22Rv1 (cell line): ENCODE results near the gene ATP8B2.

Source experiments
- H3K27ac ChIP-seq: fragments of 450-650 bp; 2 replicates; pipeline ENCODE4 v1.5.1; 2017
- ZFX ChIP-seq: fragments of 450-650 bp; IDR thresholded peaks from 2 replicates; pipeline ENCODE4 v1.6.1; 2017; ENCODE audit warnings: antibody characterized with exemption, borderline replicate concordance
- TF ChIP-seq, protein P1 (sequence below): fragments of 450-650 bp; IDR thresholded peaks from 2 replicates; pipeline ENCODE4 v1.5.1; 2017; ENCODE audit warnings: mild to moderate bottlenecking

Gene ATP8B2

DNA sequence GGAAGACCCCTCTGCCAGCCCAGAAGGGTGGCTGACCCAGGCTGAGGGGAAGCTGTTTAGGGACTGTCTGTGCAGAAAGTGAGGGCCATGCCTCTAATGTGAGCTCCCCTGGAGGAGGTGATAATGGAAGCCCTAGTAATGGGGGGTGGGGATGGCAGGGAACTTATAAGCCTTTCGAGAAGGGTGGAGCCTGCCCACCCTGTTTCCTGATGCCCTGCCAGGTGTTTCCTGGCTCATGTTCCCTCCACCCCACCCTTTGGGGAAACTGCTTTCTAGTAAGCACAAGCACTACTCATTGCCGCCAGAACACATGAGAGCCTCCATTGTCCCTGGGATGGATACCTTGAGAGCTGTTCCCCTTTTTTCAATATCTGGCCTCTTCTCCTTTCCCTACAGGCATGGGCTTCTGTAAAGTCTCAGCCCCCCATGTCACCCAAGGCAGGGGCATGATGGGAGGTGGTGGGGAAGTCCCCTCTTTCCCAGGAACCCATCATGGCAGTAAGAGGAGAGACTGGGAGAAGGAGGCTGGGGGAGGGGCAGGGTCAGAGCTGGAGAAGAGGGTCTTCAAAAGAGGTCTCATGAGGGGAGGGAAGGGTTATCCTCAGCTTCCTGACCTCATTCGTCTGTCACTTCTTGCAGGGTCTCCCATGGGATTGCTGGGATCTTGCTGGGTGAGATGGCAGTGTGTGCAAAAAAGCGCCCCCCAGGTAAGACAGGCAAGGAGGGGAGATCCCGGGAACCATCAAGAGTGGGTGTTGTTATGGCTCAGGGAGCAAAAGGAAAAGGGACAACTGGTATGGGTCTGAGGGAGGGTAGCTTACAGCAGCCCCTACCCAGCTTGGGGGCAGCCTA lies 2.4 kb downstream of the ATP8B2 start:
- TF ChIP-seq, protein P1, sequence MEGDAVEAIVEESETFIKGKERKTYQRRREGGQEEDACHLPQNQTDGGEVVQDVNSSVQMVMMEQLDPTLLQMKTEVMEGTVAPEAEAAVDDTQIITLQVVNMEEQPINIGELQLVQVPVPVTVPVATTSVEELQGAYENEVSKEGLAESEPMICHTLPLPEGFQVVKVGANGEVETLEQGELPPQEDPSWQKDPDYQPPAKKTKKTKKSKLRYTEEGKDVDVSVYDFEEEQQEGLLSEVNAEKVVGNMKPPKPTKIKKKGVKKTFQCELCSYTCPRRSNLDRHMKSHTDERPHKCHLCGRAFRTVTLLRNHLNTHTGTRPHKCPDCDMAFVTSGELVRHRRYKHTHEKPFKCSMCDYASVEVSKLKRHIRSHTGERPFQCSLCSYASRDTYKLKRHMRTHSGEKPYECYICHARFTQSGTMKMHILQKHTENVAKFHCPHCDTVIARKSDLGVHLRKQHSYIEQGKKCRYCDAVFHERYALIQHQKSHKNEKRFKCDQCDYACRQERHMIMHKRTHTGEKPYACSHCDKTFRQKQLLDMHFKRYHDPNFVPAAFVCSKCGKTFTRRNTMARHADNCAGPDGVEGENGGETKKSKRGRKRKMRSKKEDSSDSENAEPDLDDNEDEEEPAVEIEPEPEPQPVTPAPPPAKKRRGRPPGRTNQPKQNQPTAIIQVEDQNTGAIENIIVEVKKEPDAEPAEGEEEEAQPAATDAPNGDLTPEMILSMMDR = no peak
- no peak for TF ChIP-seq ZFX
- peak overlapping the region; percentile 82 for H3K27ac ChIP-seq

DNA sequence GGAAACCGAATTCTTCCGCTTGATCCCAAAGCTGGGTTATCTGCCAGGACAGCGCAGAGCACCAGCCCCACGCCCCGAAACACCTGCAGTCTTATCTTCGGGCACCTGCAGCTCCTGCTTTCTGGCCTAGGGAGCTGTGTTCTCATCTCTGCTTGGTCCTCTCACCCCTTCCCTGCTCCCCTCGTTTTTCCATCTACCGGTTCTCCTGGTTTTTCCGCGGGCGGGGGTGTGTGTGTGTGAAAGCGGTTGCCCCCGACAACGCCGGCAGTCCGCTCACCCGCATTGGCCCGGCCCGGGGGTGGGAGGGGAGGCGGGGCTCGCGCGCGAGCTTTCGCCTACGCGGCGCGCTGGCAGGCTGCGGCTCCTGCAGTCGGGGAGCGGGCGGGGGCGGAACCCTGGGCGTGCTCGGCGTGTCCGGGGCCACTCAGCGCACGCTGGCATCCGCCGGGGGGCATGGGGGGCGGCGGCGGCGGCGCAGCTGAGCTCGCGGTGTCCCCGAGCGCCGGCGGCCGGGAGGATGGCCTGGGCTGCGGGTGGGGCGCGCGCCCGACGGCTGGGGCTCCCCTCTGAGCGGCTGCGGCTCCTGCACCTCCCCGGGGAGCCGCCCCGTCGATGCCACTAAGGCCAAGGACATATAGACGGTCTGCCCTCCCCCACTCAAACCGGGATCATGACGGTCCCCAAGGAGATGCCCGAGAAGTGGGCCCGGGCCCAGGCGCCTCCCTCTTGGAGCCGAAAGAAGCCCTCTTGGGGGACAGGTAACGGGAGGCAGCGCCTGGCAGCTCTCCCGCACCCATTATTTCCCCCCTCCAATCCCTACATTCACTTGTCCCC lies 3.2 kb downstream of the ATP8B2 start:
- peak overlapping the region; percentile 82; the same call in 1 of the 2 replicates for H3K27ac ChIP-seq
- TF ChIP-seq ZFX = no peak
- TF ChIP-seq, protein P1 = no peak

DNA sequence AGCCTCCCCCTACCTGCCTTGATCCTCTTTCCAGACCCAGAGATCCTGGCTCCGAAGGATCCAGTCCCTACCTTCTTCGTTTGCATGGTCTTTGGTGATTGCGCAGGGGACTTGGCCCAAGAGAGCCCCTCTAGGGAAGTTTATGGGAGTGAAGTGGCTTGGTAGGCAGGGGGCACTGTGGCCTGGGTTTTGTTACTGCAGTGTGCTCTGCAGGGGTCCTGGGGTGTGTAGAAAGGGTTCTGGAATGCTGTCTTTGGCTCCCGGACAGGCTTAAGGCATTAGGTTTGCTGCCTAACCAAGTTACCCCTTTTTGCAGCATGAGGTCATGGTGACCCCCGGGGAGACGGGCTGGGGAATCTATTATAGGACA lies 3.8 kb downstream of the ATP8B2 start:
- H3K27ac ChIP-seq = peak overlapping the region; percentile 82; the same call in 1 of the 2 replicates
- TF ChIP-seq, protein P1 = peak; percentile 37
- TF ChIP-seq ZFX = no peak

DNA sequence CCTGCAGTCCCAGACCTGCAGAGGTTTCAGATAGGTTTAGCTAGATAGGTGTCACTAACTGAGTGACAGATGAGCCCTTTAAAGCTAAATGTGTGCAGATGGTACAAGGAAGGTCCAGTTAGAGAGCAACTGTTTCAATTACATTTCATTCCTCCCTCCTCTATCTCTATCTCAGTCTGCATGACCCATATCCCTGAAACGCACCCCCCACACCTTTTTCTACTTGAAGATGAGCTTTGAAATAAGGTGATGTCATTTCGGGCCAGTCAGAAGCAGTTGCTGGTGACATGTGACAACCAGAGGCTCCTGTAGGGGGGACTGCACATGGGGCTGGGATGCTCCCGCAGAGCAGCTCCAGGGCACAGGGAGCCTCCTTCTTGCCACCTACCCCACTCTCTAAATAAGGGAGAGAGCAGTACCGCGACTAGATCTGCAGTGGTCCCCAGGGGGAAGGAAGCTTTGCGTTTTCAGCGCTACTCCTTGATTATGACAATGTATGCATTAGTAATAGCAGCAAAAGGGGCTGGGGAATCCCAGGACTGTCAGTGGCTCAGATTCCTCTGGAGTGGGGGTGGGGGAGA lies 4.3 kb downstream of the ATP8B2 start:
- H3K27ac ChIP-seq = peak overlapping the region; percentile 82; the same call in 1 of the 2 replicates
- TF ChIP-seq ZFX = no peak
- TF ChIP-seq, protein P1 = no peak

DNA sequence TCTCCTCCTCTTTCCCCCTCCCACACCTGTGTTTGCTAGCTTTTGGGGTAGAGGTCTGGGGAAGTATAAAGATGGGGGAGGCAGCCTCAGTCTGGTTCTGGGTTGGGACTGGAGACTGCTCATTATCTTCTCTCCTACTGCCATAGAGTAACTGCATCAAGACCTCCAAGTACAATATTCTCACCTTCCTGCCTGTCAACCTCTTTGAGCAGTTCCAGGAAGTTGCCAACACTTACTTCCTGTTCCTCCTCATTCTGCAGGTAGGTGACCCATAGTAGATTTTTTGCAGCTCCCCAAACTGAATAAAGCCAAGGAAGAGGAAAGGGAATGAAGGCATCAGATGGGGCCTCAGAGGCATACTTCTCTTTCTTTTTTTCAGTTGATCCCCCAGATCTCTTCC lies 5.3 kb downstream of the ATP8B2 start:
- no peak overlapping the region for H3K27ac ChIP-seq
- TF ChIP-seq, protein P1 = no peak
- TF ChIP-seq ZFX = no peak

DNA sequence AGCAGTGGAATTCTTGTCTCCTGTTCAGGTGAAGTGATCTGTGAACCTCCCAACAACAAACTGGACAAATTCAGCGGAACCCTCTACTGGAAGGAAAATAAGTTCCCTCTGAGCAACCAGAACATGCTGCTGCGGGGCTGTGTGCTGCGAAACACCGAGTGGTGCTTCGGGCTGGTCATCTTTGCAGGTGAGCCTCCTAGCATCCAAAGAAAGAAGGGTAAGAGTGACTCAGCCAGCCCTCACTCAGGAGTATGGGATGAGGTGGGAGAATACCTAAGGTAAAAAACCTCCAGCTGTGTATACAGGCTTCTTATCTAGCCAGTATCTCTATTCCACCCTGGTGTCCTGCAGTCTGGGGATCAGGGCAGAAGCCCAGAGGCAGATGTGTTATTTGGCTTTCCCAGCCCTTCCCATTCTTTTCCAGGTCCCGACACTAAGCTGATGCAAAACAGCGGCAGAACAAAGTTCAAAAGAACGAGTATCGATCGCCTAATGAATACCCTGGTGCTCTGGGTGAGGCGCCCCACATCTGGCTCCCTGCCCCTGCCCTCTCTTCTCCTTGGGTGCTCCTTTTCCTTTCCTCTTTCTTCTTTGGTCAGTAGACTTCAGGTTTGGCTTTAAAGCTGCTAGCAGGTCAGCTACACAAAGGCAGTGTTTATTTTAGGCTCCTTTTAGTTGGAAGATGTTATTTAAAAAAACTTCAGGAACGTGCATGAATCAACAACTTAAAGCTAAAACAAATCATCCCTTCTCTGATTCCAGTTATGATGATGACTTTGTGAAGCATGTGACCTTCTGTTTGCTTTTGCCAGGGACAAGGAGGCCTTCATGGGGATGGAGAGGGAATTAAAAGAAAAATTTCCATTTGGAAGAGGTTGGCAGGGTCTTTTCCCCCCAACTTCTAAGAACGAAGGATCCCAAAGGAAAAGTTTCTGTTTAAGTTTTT lies 9.0 kb downstream of the ATP8B2 start:
- TF ChIP-seq, protein P1 = no peak
- TF ChIP-seq ZFX = no peak
- H3K27ac ChIP-seq = peak overlapping the region; percentile 86
